NCI-H1436 treated with DMSO at 0.1 percent for 48 hours (cell line): Measurements from ENCODE around the gene ULBP2.
"Not testable (repeated sequence)": the region's sequence is repeated elsewhere in the genome, so short reads cannot be mapped to it uniquely, and the experiment has no call there.

Source experiments
- DNase-seq: peaks from one replicate; lab custom pipeline; 2025; lab: John Stamatoyannopoulos, UW

The ULBP2 gene

DNA sequence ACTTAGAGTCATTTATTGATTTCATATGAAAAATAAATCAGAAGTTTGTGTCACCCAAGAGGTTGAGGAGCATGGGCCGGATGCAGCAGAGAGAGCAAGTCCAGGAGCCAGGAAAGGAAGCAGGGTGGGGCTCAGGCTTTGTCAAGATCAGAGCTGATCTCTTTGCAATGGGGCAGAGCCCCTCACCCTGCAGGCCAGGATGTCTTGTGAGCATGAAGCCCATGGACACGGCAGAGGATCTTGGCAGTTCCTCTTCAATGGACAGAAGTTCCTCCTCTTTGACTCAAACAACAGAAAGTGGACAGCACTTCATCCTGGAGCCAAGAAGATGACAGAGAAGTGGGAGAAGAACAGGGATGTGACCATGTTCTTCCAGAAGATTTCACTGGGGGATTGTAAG, 27.1 kb downstream of the ULBP2 start:
- not testable (repeated sequence) for DNase-seq

DNA sequence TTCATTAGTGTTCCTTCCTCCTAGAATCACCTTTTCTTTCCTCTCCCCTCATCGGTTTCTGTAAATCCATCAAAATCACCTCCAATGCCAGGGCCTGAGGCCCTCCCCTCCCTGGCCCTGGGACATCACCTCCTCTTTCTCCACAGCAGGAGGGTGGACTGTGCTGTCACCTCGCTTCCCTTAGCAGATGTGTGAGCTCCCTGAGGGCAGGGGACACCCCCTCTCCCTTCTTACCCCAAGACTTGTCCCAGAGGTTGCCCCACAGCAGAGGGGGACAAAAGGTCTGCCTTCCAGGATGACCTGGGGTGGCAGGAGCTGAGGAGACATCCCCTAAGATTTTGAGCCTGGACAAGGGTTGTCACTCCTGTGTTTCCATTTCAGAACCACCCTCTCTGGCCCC, 27.8 kb downstream of the ULBP2 start:
- no peak for DNase-seq

DNA sequence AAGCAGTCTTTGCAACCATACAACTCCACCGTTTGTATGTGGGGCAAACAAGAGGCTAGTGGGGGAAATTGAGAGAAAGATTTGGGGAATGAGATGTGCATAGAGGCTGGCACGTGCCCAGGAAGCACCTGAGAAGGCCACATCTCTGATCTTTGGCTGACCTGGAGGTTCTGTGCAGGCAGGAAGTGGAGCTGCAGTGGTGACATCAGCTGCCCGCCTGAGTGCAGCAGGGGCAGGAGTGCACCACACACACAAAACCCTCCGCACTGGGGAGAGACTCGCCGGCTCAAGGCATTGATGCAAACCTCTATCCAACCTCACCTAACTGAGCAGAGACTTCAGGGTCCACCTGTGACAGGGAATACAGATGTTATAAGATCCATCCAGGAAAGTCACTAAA, 32.6 kb downstream of the ULBP2 start:
- DNase-seq: not testable (repeated sequence)

DNA sequence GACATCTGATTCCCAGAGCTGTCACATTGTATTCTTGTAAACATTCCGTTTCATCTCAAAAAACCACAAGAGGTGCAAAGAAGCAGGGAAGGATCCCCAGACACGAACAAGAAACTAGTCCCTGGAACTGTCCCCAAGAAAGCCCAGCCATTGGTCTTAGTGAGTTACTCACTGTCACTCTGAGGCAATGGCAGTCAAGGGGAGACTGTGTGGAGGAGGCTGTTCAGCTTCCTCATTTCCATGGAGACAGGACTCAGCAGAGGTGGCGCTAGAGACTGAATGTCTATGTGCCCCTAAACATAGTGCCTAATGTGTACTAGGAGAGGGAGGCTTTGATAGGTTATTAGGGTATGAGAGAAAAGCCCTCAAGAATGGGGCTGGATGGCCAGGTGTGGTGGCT, 33.0 kb downstream of the ULBP2 start:
- DNase-seq: no peak

DNA sequence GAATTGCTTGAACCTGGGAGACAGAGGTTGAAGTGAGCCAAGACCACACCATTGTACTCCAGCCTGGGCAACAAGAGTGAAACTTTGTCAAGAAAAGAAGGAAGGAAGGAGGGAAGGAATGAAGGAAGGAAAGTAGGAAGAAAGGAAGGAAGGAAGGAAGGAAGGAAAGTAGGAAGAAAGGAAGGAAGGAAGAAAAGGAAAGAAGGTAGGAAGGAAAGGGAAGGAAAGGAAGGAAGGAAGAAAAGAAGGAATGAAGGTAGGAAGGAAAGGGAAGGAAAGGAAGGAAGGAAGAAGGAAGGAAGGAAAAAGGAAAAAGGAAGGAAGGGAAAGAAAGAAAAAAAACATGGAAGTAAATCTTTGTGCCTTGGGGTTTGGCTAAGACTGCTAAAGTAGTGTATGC, 33.6 kb downstream of the ULBP2 start:
- DNase-seq: no peak

DNA sequence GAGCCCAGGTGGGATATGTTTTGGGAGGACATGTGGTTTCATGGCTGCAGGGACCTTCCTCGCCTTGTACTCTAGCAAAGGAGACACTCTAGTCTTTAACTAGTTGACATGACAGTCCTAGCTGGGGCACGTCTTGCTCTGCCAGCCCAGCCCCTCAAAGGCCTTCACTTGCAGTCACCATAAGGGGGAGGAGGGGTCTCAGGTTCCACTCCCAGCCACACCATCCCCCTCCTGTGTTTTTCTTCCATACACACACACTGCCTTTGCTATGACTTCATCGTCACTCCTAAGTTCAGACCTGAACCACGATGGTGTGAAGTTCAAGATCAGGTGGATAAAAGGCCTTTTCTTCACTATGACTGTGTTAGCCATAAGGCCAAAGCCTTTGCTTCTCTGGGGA, 35.4 kb downstream of the ULBP2 start:
- DNase-seq: no peak

DNA sequence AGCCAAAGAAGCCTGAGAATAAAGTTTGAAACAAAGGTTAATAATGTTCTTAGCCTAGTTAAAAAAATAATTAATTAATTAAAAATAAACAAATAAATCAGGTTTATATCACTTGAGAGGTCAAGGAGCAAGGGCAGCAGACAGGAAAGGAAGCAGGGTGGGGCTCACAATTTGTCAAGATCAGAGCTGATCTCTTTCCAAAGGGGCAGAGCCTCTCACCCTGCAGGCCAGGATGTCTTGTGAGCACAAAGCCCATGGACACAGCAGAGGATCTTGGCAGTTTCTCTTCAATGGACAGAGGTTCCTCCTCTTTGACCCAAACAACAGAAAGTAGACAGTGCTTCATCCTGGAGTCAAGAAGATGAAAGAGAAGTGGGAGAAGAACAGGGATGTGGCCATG, 36.8 kb downstream of the ULBP2 start:
- DNase-seq: no peak

DNA sequence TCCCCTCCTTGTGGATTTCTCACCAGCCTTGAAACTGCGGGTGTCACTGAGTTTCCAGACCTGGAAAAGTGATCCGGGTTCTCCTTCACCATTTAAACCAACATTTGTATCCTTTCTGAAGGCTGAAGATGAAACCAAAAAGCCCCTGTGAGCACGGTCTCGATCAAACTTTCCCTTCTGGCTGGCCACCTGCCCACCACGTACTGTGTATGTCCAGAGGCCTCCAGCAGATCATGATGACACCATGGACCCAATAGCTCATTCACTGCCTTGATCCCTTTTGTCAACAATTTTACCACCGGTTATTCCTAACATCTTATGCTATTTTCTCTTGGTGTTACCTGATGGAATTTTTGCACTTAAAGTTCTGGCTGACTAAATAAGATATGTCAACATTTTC, 37.5 kb downstream of the ULBP2 start:
- DNase-seq: no peak

DNA sequence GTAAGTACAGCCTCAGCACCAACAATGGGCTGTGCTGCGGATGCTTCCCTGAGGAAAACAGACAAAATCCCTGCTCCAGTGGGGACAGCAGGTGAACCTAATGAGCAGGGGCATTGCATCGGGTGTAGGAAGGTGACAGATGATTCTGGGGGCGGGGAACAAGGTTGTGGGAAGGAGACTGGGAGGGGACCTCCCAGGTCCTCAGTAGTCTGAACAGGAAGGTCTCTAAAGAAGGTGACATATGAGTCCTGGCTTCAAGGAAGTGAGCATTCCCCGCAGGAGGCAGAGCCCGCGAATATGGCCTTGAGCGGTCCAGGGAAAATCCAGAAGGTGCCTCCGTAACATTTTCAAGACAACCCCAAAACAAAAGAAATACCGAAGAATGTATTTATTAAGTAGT, 41.3 kb downstream of the ULBP2 start:
- no peak for DNase-seq

DNA sequence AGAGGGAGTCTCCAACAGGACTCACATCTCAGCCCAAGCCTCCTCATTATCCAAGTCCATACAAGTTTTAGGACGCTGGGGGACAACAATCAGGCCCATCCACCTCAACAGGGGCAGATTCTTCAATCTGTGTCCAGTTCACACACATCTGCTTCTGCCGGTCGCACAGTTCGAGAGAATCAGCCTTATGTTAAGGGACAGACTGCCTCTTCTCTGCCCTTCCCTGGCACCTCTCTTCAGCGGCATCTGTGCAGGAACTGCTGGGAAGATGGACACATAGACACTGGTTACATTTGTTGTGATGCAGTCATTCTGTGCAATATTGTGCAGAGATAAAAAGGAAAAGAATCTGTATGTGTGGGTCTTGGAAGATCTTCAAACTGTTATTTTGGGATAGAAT, 43.0 kb downstream of the ULBP2 start:
- no peak for DNase-seq

DNA sequence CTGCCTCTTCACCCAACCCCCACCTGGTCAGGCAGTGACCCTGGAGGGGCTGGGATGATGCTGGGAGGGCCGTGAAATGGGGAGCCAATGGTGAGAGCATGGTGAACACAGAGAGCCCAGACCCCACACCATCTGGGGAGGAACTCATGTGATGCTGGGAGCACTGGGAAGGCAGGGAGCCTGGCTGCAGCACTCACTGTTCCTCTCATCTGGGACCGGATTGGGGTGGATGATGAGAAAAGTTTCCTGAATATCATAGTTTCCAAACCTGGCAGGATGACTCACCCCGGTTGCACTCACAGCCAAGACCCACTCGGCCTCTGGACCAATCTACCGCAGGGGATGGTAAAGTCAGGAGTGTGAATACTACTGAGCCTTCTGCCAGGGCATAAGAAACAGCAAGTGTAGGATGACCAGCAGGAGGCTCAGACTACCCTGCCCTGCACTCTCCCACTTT, 43.7 kb downstream of the ULBP2 start:
- DNase-seq: no peak

DNA sequence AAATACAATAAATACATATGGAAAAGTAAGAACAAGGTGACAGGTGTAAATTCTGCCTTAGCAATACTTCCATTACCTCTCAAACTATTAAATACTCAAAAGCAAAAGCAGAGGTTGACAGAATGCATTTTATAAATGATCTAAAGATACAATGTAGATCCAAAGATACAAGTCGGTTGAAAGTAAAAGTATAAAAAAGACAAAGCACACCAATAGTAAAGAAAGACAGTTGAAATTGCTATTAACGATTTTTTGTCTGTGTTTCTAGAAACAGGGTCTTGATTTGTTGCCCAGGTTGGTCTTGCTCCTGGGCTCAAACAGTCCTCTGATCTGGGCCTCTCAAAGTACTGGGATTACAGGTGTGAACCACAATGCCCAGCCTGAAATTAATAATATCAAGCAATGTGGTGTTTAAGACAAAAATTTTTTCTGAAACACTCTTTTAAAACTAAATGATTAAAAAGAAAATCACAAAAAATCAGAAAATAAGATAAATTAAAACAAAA, 45.8 kb downstream of the ULBP2 start:
- no peak for DNase-seq

DNA sequence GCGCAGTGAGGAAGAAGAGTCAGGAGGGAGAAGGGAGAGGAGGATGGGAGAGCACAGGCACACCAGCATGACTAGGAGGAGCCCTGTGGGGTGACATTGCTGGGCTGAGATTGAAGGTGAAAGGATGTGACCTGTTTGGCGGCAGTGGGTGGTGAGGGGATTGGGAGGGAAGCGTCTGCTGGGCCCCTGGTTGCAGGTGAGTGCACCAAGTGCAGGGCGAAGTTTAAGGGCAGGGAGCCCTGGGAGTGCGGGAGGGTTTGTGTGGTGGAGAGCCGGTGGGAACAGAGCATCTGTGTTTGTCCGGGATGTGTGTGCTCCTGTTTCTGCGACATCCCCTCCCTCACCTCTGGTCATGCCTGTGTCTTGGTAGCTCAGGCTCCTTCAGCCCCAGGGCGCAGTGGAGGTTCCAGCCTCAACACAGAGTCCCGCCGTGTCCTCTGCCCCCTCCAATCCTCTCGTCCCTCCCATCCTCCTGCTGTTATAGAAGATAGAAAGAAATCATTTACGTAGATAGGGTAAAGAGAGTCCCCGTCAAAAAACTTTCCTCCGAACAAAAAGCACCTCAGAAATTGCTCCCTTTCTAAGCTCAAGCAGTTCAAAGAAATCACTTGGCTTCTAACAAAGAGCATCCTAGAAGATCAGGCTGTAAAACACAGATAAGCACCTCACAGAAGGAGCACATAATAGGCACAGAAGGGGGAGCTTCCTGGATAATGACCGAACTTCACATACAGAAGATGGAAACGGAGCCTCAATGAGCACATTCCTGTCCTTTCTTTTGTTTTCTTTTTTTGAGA, 46.9 kb downstream of the ULBP2 start:
- DNase-seq: no peak

DNA sequence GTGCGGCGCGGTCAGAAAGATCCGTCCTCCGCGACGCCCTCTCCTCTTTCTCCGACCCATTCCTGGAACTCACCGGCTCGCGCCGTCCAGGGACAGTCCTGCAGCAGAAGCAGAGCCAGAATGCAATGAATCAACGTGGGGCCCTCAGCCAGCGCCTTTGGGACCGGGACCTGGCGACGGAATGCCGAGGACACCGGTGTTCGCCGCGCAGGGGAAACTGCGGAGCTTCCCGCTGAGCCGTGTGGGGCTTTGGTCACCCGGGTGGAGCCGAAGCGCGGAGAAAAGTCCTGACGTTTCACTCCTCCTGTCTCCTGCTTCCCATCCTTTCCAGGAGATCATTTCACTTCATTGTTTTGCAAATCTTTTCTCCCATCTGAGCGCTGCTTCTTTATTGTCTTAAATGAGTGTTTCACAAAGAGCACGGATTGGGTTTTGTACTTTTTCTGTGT, 48.4 kb downstream of the ULBP2 start:
- DNase-seq: no peak

DNA sequence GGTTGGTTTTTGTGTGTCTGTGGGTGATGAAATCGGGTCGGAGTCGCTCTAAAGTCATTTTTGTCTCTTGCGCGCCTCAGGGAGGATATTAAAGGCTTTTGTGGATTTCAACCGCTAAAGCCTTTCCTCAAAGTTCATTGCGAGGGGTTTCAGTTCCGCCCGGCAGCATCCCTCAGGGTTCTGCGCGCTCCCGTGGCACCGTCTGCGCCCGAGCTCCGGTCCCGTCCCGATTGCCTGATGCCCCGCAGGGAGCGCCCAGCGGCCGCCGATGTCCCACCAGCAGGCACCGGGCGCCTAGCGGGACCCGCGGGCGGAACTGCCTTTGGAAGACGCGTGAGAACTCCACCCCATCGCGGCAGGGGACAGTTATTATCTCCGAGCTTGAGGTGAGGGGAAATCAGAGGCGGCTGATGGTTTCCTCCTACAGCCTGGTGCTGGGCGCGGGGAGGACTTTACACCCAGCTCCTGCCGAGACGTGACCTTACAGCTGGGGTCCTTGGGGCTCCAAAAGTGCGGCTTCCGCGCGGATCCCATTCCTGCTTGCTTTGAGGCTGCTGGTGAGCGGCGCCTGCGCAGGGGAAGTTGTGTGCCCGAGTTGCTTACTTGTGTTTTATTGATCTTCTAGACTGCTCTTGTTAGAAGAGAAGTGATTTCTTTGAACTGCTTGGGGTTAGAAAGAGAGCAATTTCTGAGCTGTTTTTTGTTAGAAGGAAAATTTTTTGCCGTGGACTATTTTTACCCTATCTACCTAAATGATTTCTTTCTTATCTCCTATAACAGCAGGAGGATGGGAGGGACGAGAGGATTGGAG, 49.1 kb downstream of the ULBP2 start:
- no peak for DNase-seq

DNA sequence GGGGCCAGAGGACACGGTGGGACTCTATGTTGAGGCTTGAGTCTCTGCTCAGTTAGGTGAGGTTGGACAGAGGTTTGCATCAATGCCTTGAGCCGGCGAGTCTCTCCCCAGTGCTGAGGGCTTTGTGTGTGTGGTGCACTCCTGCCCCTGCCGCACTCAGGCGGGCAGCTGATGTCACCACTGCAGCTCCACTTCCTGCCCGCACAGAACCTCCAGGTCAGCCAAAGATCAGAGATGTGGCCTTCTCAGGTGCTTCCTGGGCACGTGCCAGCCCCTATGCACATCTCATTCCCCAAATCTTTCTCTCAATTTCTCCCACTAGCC, 49.6 kb downstream of the ULBP2 start:
- not testable (repeated sequence) for DNase-seq

DNA sequence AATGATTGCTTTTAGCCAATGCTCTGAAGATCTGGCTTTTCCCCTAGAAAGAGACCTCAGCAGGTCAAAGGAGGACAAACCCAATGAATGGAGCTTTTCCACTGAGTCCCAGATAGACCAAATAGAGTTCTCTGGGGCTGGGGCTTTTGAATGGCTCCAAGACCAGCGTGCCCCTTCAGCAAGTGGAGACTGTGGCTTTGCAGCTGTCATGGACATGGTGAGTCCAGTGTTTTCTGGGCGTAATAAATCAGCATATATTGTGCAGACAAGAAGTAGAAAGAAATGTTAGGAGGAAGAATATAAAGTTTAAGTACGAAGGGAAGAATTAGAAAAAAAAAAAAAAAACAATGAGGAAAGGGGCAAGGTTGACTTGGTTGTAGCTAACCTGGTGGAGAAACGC, 50.0 kb downstream of the ULBP2 start:
- no peak for DNase-seq

DNA sequence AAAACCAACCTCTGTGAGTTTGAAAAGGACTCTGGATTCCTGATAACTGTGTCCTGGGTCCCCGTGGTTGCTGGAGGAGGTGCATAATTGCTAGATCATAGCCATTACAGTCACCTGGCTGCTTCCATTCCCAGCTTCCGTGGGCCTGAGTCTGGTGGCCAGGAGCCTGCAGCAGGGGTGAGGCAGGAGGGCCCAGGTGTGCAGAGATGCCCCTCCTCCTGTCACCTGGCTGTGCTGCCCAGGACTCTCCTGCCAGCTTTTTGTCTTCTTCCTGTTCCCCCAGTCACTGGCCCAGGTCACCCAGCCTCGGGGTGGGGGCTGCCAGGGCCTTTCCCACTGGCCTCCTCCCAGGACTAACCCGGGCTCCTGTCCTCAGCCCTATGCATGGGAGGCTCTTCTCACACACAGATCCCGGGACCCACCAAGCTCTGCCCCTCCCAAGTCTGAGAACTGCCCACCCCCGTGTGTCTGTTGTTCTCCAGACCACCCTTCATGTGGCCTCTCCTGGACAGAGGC, 53.5 kb downstream of the ULBP2 start:
- no peak for DNase-seq

DNA sequence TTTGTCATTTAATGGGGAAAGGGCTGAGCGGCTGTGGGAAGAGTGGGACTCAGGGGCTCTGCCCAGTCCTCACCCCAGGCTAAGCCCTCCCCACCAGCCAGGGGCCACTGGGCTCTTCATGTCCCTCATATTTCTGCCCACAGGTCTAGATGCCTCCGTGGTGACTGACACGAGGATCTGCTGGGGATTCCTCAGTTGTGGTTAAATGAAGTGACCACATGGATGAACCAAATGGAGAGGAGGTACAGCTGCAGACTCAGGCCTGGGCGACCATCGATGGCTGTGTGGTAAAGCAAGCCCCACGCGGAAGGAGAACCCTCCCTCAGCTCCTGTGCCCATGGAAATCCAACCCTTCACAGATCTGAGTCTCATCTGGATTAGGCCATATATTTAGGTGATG, 54.2 kb downstream of the ULBP2 start:
- no peak for DNase-seq
